Measurements from ENCODE around the gene SMIM8.

DNA sequence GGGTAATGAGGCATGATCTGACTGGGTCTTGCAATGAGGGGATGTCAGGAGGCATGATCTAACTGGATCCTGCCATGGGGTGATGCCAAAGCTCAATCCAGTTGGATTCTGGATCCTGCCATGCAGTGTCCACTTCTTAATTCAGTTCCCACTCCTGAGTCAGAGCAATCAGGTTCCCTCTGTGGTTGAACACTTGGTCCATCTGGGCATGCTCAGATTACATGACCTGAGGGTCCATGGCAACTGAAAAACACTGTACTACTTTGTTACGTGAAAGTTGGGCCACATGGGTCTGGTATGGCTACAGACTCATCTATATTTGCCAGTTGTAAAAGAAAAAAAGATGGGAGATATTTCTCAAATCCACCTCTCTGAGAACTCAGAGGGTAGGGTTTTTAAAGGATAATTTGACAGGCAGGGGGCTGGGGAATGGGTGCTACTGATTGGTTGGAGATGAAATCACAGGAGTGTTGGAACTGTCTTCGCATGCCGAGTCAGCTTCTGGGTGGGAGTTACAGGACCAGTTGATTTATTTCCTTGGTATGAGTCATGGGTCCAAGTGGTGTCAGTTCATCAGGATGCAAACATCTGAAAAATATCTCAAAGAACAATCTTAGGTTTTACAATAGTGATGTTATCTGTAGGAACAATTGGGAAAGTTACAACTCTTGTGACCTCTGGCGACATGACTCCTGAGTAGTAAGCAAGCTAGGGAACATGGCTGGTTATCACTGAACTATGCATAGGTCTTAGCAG is 43.9 kb downstream of the SMIM8 start:
- TF ChIP-seq, protein P1, sequence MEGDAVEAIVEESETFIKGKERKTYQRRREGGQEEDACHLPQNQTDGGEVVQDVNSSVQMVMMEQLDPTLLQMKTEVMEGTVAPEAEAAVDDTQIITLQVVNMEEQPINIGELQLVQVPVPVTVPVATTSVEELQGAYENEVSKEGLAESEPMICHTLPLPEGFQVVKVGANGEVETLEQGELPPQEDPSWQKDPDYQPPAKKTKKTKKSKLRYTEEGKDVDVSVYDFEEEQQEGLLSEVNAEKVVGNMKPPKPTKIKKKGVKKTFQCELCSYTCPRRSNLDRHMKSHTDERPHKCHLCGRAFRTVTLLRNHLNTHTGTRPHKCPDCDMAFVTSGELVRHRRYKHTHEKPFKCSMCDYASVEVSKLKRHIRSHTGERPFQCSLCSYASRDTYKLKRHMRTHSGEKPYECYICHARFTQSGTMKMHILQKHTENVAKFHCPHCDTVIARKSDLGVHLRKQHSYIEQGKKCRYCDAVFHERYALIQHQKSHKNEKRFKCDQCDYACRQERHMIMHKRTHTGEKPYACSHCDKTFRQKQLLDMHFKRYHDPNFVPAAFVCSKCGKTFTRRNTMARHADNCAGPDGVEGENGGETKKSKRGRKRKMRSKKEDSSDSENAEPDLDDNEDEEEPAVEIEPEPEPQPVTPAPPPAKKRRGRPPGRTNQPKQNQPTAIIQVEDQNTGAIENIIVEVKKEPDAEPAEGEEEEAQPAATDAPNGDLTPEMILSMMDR (IDR thresholded peaks at IDR 0.05; ENCODE audit: borderline replicate concordance, extremely low read depth, low read length, poor library complexity, severe bottlenecking): no peak
- TF ChIP-seq EZH2 (IDR thresholded peaks at IDR 0.05; ENCODE audit: borderline replicate concordance, low read depth, low read length, severe bottlenecking): no peak
